Measurements from ENCODE around the gene GRIK3. TPM values are rescaled to one million over a fixed set of nuclear protein-coding genes. Genes with fewer than 3 reads are reported as not detected.

GRIK3 gene
- total RNA-seq, 1 donor from 2014 or later, result not detected

GRCh38 chr1:36834586-36834985 lies 199.7 kb downstream of the GRIK3 start:
- no peak for DNase-seq (ENCODE audit: low read depth in 2 of 2)

GRCh38 chr1:36831186-36831810 lies 203.0 kb downstream of the GRIK3 start:
- DNase-seq (ENCODE audit: low read depth in 2 of 2), result no peak

DNA sequence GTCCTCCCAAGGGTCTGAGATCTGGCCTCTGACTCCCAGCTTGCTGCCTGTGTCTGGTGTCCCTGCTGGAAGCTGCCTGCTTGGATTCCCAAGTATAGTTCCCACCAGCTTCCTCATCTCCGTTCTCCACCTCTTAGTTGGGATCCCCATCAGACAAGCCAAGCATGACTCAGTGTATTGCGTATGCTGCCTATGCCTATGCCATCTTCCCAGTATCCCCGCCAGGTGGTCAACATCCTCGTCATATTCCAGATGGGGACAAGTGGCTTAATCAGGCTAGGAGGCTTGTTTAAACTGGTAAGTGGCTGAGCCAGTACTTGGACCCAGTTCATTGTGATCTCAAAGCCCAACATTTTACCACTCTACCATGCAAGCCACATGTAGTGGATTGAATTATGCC lies 204.4 kb downstream of the GRIK3 start:
- DNase-seq (ENCODE audit: low read depth in 2 of 2), result no peak

- no peak for DNase-seq (ENCODE audit: low read depth in 2 of 2)
These were observed 205.2 kb downstream of the GRIK3 start for GRCh38 chr1:36829066-36829465.

GRCh38 chr1:36825226-36825625 lies 209.1 kb downstream of the GRIK3 start:
- no peak for DNase-seq (ENCODE audit: low read depth in 2 of 2)

GRCh38 chr1:36824390-36824861 lies 209.9 kb downstream of the GRIK3 start:
- DNase-seq (ENCODE audit: low read depth in 2 of 2), result no peak

DNA sequence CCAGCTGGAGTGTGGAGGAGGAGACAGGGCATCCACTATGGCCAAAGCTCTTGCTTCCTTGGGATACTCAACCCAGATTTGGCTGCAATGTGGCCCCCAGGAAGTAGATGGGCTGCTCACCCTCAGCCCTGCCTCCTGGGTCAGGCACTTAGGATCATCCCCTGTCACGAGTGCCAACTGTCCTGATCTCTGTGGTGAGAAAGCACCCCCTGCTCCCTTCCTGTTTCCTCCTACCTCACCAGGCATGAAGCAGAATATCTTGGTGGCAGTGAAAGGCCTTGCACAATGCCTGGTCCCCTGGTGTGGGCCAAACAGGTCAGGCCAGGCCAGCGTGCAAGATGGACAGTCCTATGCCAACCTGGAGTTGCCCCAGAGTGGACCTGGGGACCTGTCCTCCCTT lies 211.7 kb downstream of the GRIK3 start:
- no peak for DNase-seq (ENCODE audit: low read depth in 2 of 2)

DNA sequence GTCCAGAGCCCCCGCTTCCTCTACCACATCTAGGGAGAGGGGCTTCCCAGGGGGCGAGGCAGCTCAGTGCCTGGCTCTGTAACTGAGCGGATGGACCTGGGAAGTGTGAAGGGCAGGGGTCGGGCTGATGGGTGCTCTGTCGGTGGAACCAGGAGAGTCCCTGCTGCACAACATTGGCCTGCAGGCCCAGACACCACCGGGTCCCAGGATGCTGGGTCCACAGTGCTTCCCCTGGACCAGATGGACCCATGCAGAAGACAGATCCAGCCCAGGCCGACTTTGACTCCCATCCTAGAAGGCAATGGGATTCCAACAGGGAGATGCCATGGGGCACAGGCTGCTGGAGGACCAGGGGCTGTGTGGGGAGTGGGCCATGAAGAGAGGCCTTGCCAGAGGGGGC lies 212.9 kb downstream of the GRIK3 start:
- DNase-seq (ENCODE audit: low read depth in 2 of 2), result no peak

- DNase-seq (ENCODE audit: low read depth in 2 of 2), result no peak
These were observed 215.5 kb downstream of the GRIK3 start for GRCh38 chr1:36818771-36819170.

DNA sequence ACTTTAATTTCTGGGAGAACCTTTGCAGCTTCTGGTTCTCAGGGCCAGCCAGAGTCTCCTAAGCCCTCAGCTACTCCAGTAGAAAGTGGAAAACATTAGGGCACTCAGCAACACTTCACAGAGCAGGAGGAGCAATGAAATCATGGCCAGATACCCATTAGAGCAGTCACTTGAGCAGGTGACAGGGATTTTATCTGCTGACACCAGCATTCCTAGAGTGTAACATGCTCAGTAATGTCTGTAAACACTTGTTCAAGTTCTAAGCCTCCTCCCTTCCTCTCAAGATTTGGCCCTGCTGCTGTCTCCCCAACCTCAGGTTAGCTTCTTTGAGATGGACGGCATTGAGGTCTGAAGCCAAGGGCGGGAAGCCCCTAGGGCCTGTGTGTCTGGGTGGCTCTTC lies 218.0 kb downstream of the GRIK3 start:
- DNase-seq (ENCODE audit: low read depth in 2 of 2), result no peak

GRCh38 chr1:36814774-36815173 lies 219.5 kb downstream of the GRIK3 start:
- DNase-seq (ENCODE audit: low read depth in 2 of 2), result no peak

DNA sequence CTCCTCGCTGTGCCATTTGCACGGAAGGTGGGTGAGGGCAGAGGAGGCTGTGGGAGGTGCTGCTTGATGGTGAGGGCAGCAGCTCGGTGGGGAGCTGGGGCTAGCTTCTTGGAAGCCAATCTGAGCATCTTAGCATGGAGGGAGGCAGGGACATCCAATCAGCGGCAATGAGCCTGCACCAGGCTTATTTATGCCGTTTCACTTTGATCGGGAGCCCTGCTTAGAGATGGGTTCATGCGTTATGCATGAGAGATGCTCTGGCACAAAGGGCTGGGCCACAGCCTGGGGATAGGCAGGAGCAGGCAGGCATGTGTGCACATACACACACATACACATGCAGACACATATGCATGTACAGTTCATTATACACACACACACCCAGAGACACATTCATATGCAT lies 220.2 kb downstream of the GRIK3 start:
- DNase-seq (ENCODE audit: low read depth in 2 of 2), result no peak

GRCh38 chr1:36807262-36807661 lies 227.1 kb downstream of the GRIK3 start:
- peak; percentile 19 to 45 for DNase-seq (ENCODE audit: low read depth in 2 of 2)

DNA sequence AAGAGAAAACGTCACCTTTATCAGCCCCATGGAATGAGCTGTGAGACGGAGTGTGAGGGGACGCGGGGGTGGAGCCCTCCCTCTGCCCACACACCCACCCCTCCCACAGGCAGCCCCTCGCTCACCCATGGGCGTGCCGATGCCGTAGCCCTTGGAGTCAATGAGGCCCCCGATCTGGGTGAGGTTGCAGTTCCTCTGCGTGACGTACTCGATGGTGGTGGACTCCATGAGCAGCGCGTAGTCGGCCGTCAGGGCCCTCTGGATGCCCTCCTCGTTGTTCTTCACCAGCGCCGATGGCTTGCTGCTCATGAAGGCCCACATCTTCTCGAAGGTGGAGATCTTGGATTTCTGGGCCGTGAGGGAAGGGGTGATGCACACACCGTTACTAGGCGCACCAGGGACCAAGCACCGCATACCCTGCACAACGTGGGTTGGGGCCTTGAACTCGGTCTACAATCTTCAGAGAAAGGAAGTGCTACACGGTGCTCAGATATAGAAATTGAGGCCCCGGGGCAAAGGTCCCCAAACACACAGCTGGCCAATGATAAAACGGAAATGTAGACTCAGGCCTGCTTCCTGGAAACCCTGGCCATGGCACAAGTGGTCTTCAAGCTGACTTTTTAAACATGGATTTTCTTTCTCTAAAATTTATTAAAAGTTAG lies 228.2 kb downstream of the GRIK3 start:
- DNase-seq (ENCODE audit: low read depth in 2 of 2), result peak; percentile 89 to 90

- DNase-seq (ENCODE audit: low read depth in 2 of 2), result no peak
These were observed 229.5 kb downstream of the GRIK3 start for GRCh38 chr1:36804669-36805314.

- no peak for DNase-seq (ENCODE audit: low read depth in 2 of 2)
These were observed 230.3 kb downstream of the GRIK3 start for GRCh38 chr1:36803868-36804570.

GRCh38 chr1:36802018-36802417 lies 232.3 kb downstream of the GRIK3 start:
- no peak for DNase-seq (ENCODE audit: low read depth in 2 of 2)

GRCh38 chr1:36797761-36798160 lies 236.6 kb downstream of the GRIK3 start:
- DNase-seq (ENCODE audit: low read depth in 2 of 2), result no peak

GRCh38 chr1:36796733-36797132 lies 237.6 kb downstream of the GRIK3 start:
- no peak for DNase-seq (ENCODE audit: low read depth in 2 of 2)

- no peak for DNase-seq (ENCODE audit: low read depth in 2 of 2)
These were observed 238.2 kb downstream of the GRIK3 start for GRCh38 chr1:36796106-36796590.

DNA sequence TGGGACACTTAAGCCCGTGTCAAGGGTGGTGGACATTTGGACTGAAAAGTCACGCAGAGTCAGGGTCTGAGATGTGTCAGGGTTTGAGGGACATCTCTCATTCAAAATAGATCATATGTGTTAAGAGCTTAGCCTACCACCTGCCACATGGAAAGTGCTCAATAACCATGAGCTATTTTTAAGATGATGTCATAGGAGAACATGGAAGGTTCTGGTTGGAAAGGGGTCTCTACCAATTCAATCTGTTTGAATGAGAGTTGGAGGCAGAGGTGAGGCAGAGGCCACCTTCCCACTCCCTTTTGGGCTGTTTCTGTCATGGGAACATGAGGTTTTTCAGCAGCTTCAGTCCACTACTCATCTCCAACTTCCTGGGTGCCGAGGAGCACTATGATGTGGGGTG lies 239.9 kb downstream of the GRIK3 start:
- no peak for DNase-seq (ENCODE audit: low read depth in 2 of 2)

GRCh38 chr1:36793452-36793851 lies 240.9 kb downstream of the GRIK3 start:
- DNase-seq (ENCODE audit: low read depth in 2 of 2), result no peak
